HPDE6-E6E7 (cell line): ENCODE measurements around the gene LAMC2.

Experiments
- DNase-seq: peaks from one replicate; pipeline ENCODE4 v3.0.0; 2011; ENCODE audit warnings: missing footprints; ENCODE audit errors: extremely low spot score

The LAMC2 gene

GRCh38 chr1:183168308-183168707 lies 17.8 kb upstream of the LAMC2 start:
- no peak for DNase-seq

- DNase-seq, result no peak
Observed at GRCh38 chr1:183173828-183174227, 12.2 kb upstream of the LAMC2 start.

GRCh38 chr1:183175631-183176030 lies 10.4 kb upstream of the LAMC2 start:
- DNase-seq, result no peak

GRCh38 chr1:183178545-183178944 lies 7.5 kb upstream of the LAMC2 start:
- DNase-seq, result no peak

GRCh38 chr1:183179033-183179432 lies 7.0 kb upstream of the LAMC2 start:
- no peak for DNase-seq

GRCh38 chr1:183180218-183180617 lies 5.8 kb upstream of the LAMC2 start:
- no peak for DNase-seq

- DNase-seq, result no peak
Observed at GRCh38 chr1:183180634-183181056, 5.4 kb upstream of the LAMC2 start.

- no peak for DNase-seq
Observed at GRCh38 chr1:183186841-183187240, 777 bp downstream of the LAMC2 start.

- no peak for DNase-seq
Observed at GRCh38 chr1:183188240-183188639, 2.2 kb downstream of the LAMC2 start.

- DNase-seq, result peak; percentile 58
Observed at GRCh38 chr1:183191833-183192232, 5.8 kb downstream of the LAMC2 start.

GRCh38 chr1:183193963-183194525 lies 8.0 kb downstream of the LAMC2 start:
- DNase-seq, result no peak

GRCh38 chr1:183194527-183195141 lies 8.6 kb downstream of the LAMC2 start:
- DNase-seq, result no peak

- peak; percentile 44 for DNase-seq
Observed at GRCh38 chr1:183195142-183195574, 9.1 kb downstream of the LAMC2 start.

- DNase-seq, result no peak
Observed at GRCh38 chr1:183197762-183198161, 11.7 kb downstream of the LAMC2 start.

GRCh38 chr1:183198463-183198862 lies 12.4 kb downstream of the LAMC2 start:
- peak; percentile 91 for DNase-seq

GRCh38 chr1:183199304-183199703 lies 13.2 kb downstream of the LAMC2 start:
- DNase-seq, result no peak

- DNase-seq, result no peak
Observed at GRCh38 chr1:183200451-183200850, 14.4 kb downstream of the LAMC2 start.

- no peak for DNase-seq
Observed at GRCh38 chr1:183203094-183203493, 17.0 kb downstream of the LAMC2 start.

- DNase-seq, result no peak
Observed at GRCh38 chr1:183205196-183205781, 19.2 kb downstream of the LAMC2 start.

GRCh38 chr1:183206538-183207122 lies 20.6 kb downstream of the LAMC2 start:
- DNase-seq, result no peak

GRCh38 chr1:183209533-183210158 lies 23.6 kb downstream of the LAMC2 start:
- DNase-seq, result peak; percentile 89

- DNase-seq, result no peak
Observed at GRCh38 chr1:183210681-183211080, 24.6 kb downstream of the LAMC2 start.

- DNase-seq, result no peak
Observed at GRCh38 chr1:183212870-183213269, 26.8 kb downstream of the LAMC2 start.
